Smooth muscle cell (in vitro differentiated cells): ENCODE results near the gene KLHL20. TPM values are rescaled to one million over a fixed set of nuclear protein-coding genes. Genes with fewer than 3 reads are reported as not detected.
"Not testable (repeated sequence)": the region's sequence is repeated elsewhere in the genome, so short reads cannot be mapped to it uniquely, and the experiment has no call there.

Source experiments
- DNase-seq: peaks from one replicate; lab custom pipeline; 2025; ENCODE audit not compliant: unreplicated experiment; lab: John Stamatoyannopoulos, UW
- H2AFZ ChIP-seq: fragments of 200-600 bp; sonication (generic); 2 replicates; pipeline ENCODE4 v1.6.0; 2016; ENCODE audit warnings: antibody characterized with exemption, low read depth, mild to moderate bottlenecking
- H3F3A ChIP-seq: fragments of 200-600 bp; sonication (generic); 2 replicates; pipeline ENCODE4 v1.6.0; 2017; ENCODE audit warnings: antibody characterized with exemption, low read depth
- H3K27ac ChIP-seq: fragments of 200-600 bp; sonication (generic); 2 replicates; pipeline ENCODE4 v1.5.1; 2016; ENCODE audit warnings: low read depth, mild to moderate bottlenecking
- H3K27me3 ChIP-seq: fragments of 200-600 bp; sonication (generic); 2 replicates; pipeline ENCODE4 v1.6.1; 2016; ENCODE audit warnings: low read depth, mild to moderate bottlenecking
- H3K36me3 ChIP-seq: fragments of 200-600 bp; sonication (generic); 2 replicates; pipeline ENCODE4 v1.5.1; 2016; ENCODE audit warnings: low read depth
- H3K4me1 ChIP-seq: fragments of 200-600 bp; sonication (generic); 2 replicates; pipeline ENCODE4 v1.5.1; 2016; ENCODE audit warnings: low read depth
- H3K4me2 ChIP-seq: fragments of 200-600 bp; sonication (generic); 2 replicates; pipeline ENCODE4 v1.6.0; 2016; ENCODE audit warnings: mild to moderate bottlenecking
- H3K4me3 ChIP-seq: fragments of 200-600 bp; sonication (generic); 2 replicates; pipeline ENCODE4 v1.5.1; 2016; ENCODE audit warnings: mild to moderate bottlenecking
- H3K79me2 ChIP-seq: fragments of 200-600 bp; sonication (generic); 2 replicates; pipeline ENCODE4 v1.6.0; 2016; ENCODE audit warnings: low read depth, mild to moderate bottlenecking
- H3K9ac ChIP-seq: fragments of 200-600 bp; sonication (generic); 2 replicates; pipeline ENCODE4 v1.6.0; 2016; ENCODE audit warnings: low read depth
- H3K9me3 ChIP-seq: fragments of 200-600 bp; sonication (generic); replicated peaks from 2 replicates; pipeline ENCODE4 v1.5.1; 2016; ENCODE audit warnings: low read depth
- H4K20me1 ChIP-seq: fragments of 200-600 bp; sonication (generic); 2 replicates; pipeline ENCODE4 v1.6.0; 2016; ENCODE audit warnings: low read depth
- CTCF ChIP-seq: fragments of 200-600 bp; sonication (generic); IDR thresholded peaks from 2 replicates; pipeline ENCODE4 v1.5.1; 2017; ENCODE audit warnings: borderline replicate concordance, mild to moderate bottlenecking, antibody characterized with exemption; ENCODE audit not compliant: insufficient read depth, poor library complexity, severe bottlenecking
- WGBS: methylation state at CpG from one replicate; pipeline ENCODE4 v1.1.7; 2016; ENCODE audit warnings: low lambda C conversion rate; 5-methylcytosine and 5-hydroxymethylcytosine counted together
- polyA plus RNA-seq: library from polyadenylated mRNA; unstranded; fragments of >200 nt; fragmentation: Nextera tagmentation; extraction: Ambion mirVana; gene quantifications from 2 replicates; pipeline ENCODE4 v1.2.1, GENCODE V29; 2016
- total RNA-seq: library from RNA; depleted of rRNA; stranded (reverse); fragments of >200 nt; gene quantifications from 2 replicates; pipeline ENCODE4 v1.2.3, GENCODE V29; 2014

The KLHL20 gene
- total and polyA plus RNA-seq, 2 experiments from 2014 or later = 25.6 to 49.7 TPM

- WGBS = 98% methylated on average over 4 of the region's 4 CpGs
- no peaks in the 10 kb centered on the region for H3K4me1 ChIP-seq
Measured at GRCh38 chr1:173757666-173758065, 42.9 kb downstream of the KLHL20 start.

GRCh38 chr1:173758110-173758509, 43.3 kb downstream of the KLHL20 start:
- WGBS = 97% methylated on average over 7 of the region's 7 CpGs

More at GRCh38 chr1:173757666-173758065, 42.9 kb downstream of the KLHL20 start:
- Histone ChIP-seq H3K36me3 (peaks cover 49% of the 10 kb centered on the region), H3K79me2 (no peaks in the 10 kb centered on the region), H3K4me3 (no peak overlapping the region), H3K27ac (no peak overlapping the region), H3K9ac (no peak overlapping the region), H3F3A (no peaks in the 10 kb centered on the region), H4K20me1 (no peaks in the 10 kb centered on the region), H2AFZ (no peak overlapping the region), H3K9me3 (peaks cover 4% of the 10 kb centered on the region), H3K27me3 (no peaks in the 10 kb centered on the region), H3K4me2 (no peak overlapping the region)
- DNase-seq = no peak
- TF ChIP-seq CTCF = no peak

GRCh38 chr1:173758980-173759379, 44.2 kb downstream of the KLHL20 start:
- Histone ChIP-seq H3F3A (no peaks in the 10 kb centered on the region), H4K20me1 (no peaks in the 10 kb centered on the region), H2AFZ (no peak overlapping the region), H3K27ac (no peak overlapping the region), H3K4me3 (no peak overlapping the region), H3K79me2 (no peaks in the 10 kb centered on the region), H3K9ac (no peak overlapping the region), H3K27me3 (no peaks in the 10 kb centered on the region), H3K4me2 (no peak overlapping the region), H3K36me3 (peaks cover 49% of the 10 kb centered on the region), H3K9me3 (peaks cover 4% of the 10 kb centered on the region), H3K4me1 (no peaks in the 10 kb centered on the region)
- TF ChIP-seq CTCF = no peak
- no peak for DNase-seq
- 96% methylated on average over 5 of the region's 5 CpGs for WGBS

More at GRCh38 chr1:173758110-173758509, 43.3 kb downstream of the KLHL20 start:
- Histone ChIP-seq H3K27me3 (no peaks in the 10 kb centered on the region), H4K20me1 (no peaks in the 10 kb centered on the region), H3K9me3 (peaks cover 4% of the 10 kb centered on the region), H3K79me2 (no peaks in the 10 kb centered on the region), H3K9ac (no peak overlapping the region), H3K4me3 (no peak overlapping the region), H2AFZ (no peak overlapping the region), H3K4me2 (no peak overlapping the region), H3K27ac (no peak overlapping the region), H3F3A (no peaks in the 10 kb centered on the region), H3K36me3 (peaks cover 49% of the 10 kb centered on the region), H3K4me1 (no peaks in the 10 kb centered on the region)
- no peak for TF ChIP-seq CTCF
- DNase-seq = no peak

GRCh38 chr1:173764331-173764730, 49.5 kb downstream of the KLHL20 start:
- H4K20me1 ChIP-seq, H3K27me3 ChIP-seq, H3K27ac ChIP-seq, DNase-seq, H3K4me3 ChIP-seq, H3K4me1 ChIP-seq, H3K79me2 ChIP-seq, H2AFZ ChIP-seq, H3F3A ChIP-seq, H3K9ac ChIP-seq, H3K4me2 ChIP-seq, H3K9me3 ChIP-seq: not testable (repeated sequence)
- H3K36me3 ChIP-seq = peaks cover 20% of the 10 kb centered on the region
- 98% methylated on average over 6 of the region's 6 CpGs for WGBS
